ENCODE measurements around the gene PDE9A. TPM values are rescaled to one million over a fixed set of nuclear protein-coding genes. Genes with fewer than 3 reads are reported as not detected.

PDE9A gene
- total and polyA plus RNA-seq, 2 donors (not counting 3 experiments of a cell fraction or from before 2014, with no cell fraction given): 0.28 to 2.2 TPM

GRCh38 chr21:42782723-42783242, 129.4 kb downstream of the PDE9A start:
- Histone ChIP-seq H3K4me1 (ENCODE audit: control insufficient read depth, extremely low read depth, insufficient read depth, low read length) (peaks cover 18% of the 10 kb centered on the region), H3K4me3 (replicated peaks in 1 of 3; ENCODE audit: insufficient read depth in 1 of 3, low read depth in 1 of 3, low read length in 3 of 3) (no peak overlapping the region), H3K36me3 (ENCODE audit: control insufficient read depth in 2 of 2, extremely low read depth in 1 of 2, insufficient read depth in 2 of 2, low read length in 2 of 2) (no peaks in the 10 kb centered on the region), H3K9me1 (replicated peaks; ENCODE audit: control insufficient read depth, extremely low read depth, insufficient read depth, low read length) (no peaks in the 10 kb centered on the region), H3K9me3 (replicated peaks; ENCODE audit: control insufficient read depth, insufficient read depth, low read length) (no peaks in the 10 kb centered on the region), H3K27ac (ENCODE audit: insufficient read depth, low read depth, low read length) (no peak overlapping the region), H3K79me2 (ENCODE audit: control insufficient read depth, insufficient read depth, low read length) (no peaks in the 10 kb centered on the region), H2AFZ (ENCODE audit: low read depth, low read length) (no peak overlapping the region), H3K9ac (replicated peaks; ENCODE audit: extremely low read depth, insufficient read depth, low read length) (no peak overlapping the region), H4K20me1 (replicated peaks; ENCODE audit: control insufficient read depth, extremely low read depth, insufficient read depth, low read length) (no peaks in the 10 kb centered on the region), H3K4me2 (ENCODE audit: insufficient read depth, low read length) (no peak overlapping the region), H3K27me3 (ENCODE audit: control insufficient read depth in 2 of 2, insufficient read depth in 2 of 2, low read length in 2 of 2) (peaks cover 10 to 12% of the 10 kb centered on the region in 2 experiments)
- TF ChIP-seq FOS (IDR thresholded peaks at IDR 0.05; ENCODE audit: borderline replicate concordance, insufficient read depth, low read length) (no peak), GATA2 (IDR thresholded peaks at IDR 0.05; ENCODE audit: insufficient read depth, insufficient read length, low read depth, low read length) (no peak), JUN (IDR thresholded peaks at IDR 0.05; ENCODE audit: borderline replicate concordance, insufficient read depth, insufficient read length, low read depth) (no peak), POLR2AphosphoS5 (IDR thresholded peaks at IDR 0.05; ENCODE audit: insufficient read depth, low read depth, low read length) (no peak), POLR2A (IDR thresholded peaks at IDR 0.05; ENCODE audit: low read depth, low read length) (no peak), EZH2 (IDR thresholded peaks at IDR 0.05; ENCODE audit: borderline replicate concordance, low read depth, low read length, severe bottlenecking) (no peak), CTCF (IDR thresholded peaks at IDR 0.05; ENCODE audit: extremely low read depth in 1 of 2, insufficient read depth in 1 of 2, low read depth in 1 of 2, low read length in 2 of 2) (no peak), MAX (IDR thresholded peaks at IDR 0.05; ENCODE audit: insufficient read depth, insufficient read length) (no peak)
- no TSS peak for BruUV-seq (replicated peaks)
- FAIRE-seq: no peak
- no peak for DNase-seq (ENCODE audit: low read depth, low spot score)
- ChIA-PET POLR2A (no interaction called here), CTCF (no interaction called here)
- intact Hi-C loops (cut with micrococcal nuclease) (no loop called here), dilution Hi-C loops (cut with MboI; ENCODE audit: extremely low pct_ligation_motif_present, low sequenced_read_pairs) (no loop called here)
